Neural crest cell (in vitro differentiated cells): Measurements from ENCODE around the gene ATG14. TPM values are rescaled to one million over a fixed set of nuclear protein-coding genes. Genes with fewer than 3 reads are reported as not detected.

Experiments
- DNase-seq: peaks from one replicate; pipeline ENCODE4 v3.0.0; 2021; ENCODE audit warnings: low read depth, mixed read lengths, low spot score
- H3K27ac Mint-ChIP-seq: one replicate; pipeline ENCODE4 v1.8.0; 2021; ENCODE audit warnings: mild to moderate bottlenecking, mixed read lengths; ENCODE audit not compliant: unreplicated experiment
- H3K27me3 Mint-ChIP-seq: 2 replicates; pipeline ENCODE4 v1.8.0; 2021; ENCODE audit warnings: low read depth, mild to moderate bottlenecking, mixed read lengths
- H3K36me3 Mint-ChIP-seq: 2 replicates; pipeline ENCODE4 v1.8.0; 2021; ENCODE audit warnings: low read depth, mild to moderate bottlenecking, mixed read lengths
- H3K4me1 Mint-ChIP-seq: 2 replicates; pipeline ENCODE4 v1.8.0; 2021; ENCODE audit warnings: mixed read lengths
- H3K4me3 Mint-ChIP-seq: one replicate; pipeline ENCODE4 v1.8.0; 2021; ENCODE audit warnings: mild to moderate bottlenecking, mixed read lengths
- H3K9me3 Mint-ChIP-seq: 2 replicates; pipeline ENCODE4 v1.8.0; 2021; ENCODE audit warnings: mixed read lengths
- total RNA-seq: library from RNA; stranded (reverse); gene quantifications from 2 replicates; pipeline ENCODE4 v1.2.1, GENCODE V29; 2021
- TF ChIP-seq, protein P1 (sequence below): fragments of 200-600 bp; sonication (generic); conservative IDR thresholded peaks from 2 replicates; pipeline ENCODE4 v1.5.0; 2021; ENCODE audit warnings: antibody characterized with exemption, mild to moderate bottlenecking

The ATG14 gene
- total RNA-seq, 1 donor from 2014 or later = 8.9 TPM

DNA sequence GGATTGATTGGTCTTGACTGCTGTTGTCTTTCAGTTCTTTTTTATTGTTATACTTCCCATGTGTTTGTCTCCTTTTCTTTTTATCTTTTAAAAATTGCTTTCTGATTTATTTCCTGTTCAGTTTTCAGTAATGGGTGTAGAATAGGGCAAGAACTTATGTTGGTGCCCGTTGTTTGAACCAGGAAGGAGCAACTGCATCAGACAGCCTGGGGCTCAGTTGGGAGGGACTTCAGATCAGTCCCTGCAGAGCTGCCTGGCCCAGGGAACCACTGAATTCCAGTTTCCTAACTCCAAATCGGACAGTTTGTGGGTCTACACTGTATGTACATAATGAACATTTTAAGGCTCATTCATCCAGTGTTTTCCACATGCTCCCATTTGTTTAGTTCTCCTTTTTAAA, 75.5 kb downstream of the ATG14 start:
- Mint-ChIP-seq H3K27me3 (no peaks in the 10 kb centered on the region), H3K9me3 (no peaks in the 10 kb centered on the region), H3K4me1 (no peaks in the 10 kb centered on the region), H3K36me3 (no peaks in the 10 kb centered on the region), H3K4me3 (no peak overlapping the region), H3K27ac (no peak overlapping the region)
- DNase-seq = no peak
- TF ChIP-seq, protein P1, sequence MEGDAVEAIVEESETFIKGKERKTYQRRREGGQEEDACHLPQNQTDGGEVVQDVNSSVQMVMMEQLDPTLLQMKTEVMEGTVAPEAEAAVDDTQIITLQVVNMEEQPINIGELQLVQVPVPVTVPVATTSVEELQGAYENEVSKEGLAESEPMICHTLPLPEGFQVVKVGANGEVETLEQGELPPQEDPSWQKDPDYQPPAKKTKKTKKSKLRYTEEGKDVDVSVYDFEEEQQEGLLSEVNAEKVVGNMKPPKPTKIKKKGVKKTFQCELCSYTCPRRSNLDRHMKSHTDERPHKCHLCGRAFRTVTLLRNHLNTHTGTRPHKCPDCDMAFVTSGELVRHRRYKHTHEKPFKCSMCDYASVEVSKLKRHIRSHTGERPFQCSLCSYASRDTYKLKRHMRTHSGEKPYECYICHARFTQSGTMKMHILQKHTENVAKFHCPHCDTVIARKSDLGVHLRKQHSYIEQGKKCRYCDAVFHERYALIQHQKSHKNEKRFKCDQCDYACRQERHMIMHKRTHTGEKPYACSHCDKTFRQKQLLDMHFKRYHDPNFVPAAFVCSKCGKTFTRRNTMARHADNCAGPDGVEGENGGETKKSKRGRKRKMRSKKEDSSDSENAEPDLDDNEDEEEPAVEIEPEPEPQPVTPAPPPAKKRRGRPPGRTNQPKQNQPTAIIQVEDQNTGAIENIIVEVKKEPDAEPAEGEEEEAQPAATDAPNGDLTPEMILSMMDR = no peak

DNA sequence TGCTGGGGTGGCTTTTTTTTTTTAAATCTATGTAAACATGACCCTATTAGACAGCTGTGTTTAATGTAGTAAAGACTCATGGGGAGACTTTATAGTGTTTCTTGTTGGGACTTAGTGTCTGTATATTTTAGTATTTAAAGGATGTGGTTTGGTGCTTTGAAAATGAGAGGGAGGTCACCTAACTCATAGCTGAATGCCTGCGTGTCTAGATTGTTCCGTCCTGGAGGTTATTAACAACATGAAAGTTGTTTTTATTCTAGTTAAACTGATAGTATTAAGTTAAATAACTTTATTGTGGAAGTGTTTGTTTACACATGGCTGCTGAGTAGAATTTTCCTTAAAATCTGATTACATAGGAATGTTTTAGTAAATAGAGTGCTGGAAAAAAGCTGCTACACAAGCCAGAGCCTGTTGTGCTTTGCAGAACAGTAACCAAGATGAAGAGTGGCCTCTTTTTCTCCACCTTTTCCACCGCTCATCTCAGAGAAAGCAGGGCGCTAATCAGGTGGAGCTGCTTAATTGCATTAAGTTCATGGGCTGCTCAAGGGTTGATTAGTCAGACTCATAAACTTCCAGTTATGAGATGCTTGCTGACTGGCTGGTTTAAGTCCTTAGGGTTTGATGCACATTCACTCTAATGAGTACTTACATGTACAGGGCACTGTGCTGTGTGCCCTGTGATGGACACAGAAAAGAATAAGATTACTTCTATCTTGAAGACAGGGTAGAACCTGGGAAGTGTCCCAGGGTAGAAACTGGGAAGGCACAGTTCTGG, 77.7 kb downstream of the ATG14 start:
- Mint-ChIP-seq H3K9me3 (no peaks in the 10 kb centered on the region), H3K4me3 (no peak overlapping the region), H3K36me3 (no peaks in the 10 kb centered on the region), H3K27ac (no peak overlapping the region), H3K4me1 (no peaks in the 10 kb centered on the region), H3K27me3 (no peaks in the 10 kb centered on the region)
- TF ChIP-seq, protein P1 = no peak
- no peak for DNase-seq

DNA sequence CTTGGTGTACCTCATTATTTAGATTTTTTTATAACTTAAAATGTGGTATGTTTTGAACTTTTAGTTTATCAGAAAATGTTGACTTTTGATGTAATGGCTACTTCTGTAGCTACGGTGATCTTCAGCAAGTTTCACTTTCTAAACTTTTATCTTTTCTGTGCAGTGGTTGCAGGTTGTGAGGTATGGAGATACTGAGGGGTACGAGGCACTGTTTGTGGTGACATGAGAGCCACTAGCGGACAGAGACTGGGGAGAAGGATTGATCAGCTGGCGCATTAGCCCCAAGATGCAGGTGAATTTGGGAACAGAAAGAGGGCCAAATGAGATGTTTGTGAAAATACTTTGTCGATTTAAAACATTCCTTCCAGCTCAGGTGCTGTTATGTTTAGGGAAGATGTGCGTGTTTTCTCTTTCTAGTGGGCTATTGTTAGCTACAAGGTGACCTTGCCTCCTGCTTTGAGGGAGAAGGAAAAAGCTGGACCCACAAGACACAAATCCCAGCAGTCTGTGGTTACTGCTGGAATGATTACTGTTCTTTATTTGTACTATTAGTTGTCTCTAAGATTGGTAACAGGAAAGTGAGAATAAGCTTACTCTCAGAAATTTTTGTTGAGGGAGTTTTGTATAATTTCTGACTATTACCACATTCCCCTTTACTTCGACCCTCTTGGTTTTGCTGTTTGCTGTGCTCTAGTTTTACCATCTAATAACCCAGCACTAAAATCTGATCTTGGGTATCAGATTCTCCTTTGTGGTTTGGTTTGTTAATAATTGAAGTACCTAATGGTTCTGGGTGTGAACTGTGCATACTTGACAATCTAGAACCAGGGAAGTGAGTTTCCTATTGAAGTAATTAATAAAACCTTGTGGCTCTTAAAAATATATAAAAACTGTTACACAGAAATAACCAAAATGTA, 78.7 kb downstream of the ATG14 start:
- no peaks in the 10 kb centered on the region for H3K9me3 Mint-ChIP-seq
- no peak overlapping the region for H3K4me3 Mint-ChIP-seq
- DNase-seq = no peak
- no peaks in the 10 kb centered on the region for H3K36me3 Mint-ChIP-seq
- H3K27ac Mint-ChIP-seq = no peak overlapping the region
- H3K27me3 Mint-ChIP-seq = no peaks in the 10 kb centered on the region
- no peaks in the 10 kb centered on the region for H3K4me1 Mint-ChIP-seq
- TF ChIP-seq, protein P1 = no peak

DNA sequence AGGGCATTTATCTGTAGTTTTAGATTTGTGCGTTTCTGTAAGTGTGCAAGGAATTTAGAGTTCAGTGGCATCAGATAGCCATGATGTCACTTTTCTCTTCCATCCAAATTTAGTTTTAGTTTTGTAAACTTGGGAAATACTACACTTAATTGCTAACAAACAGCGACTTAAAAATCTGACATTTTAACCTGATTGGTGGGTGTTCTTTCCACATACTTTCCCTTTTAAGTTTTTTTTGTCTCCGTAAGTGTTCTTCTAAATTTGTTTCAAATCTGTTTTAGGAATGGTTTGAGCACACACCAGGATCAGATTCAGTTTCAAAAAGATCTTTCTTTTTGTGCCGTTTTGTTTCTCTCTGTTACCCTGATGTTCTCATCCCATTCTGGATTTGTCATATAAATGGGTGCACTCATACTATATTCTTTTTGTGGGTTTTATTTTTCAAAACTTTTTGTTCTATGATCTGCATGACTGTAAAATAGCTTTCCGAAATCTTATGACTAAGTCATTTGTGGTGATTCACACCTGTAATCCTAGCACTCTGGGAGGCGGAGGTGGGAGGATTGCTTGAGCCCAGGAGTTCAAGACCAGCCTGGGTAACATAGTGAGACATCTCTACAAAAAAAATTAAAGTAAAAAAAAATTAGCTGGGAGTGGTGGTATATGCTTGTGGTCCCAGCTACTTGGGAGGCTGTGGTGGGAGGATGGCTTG, 81.5 kb downstream of the ATG14 start:
- TF ChIP-seq, protein P1 = no peak
- DNase-seq = no peak
- H3K9me3 Mint-ChIP-seq = no peaks in the 10 kb centered on the region
- no peaks in the 10 kb centered on the region for H3K27me3 Mint-ChIP-seq
- peaks cover 15% of the 10 kb centered on the region for H3K4me1 Mint-ChIP-seq
- H3K36me3 Mint-ChIP-seq = no peaks in the 10 kb centered on the region
- no peak overlapping the region for H3K4me3 Mint-ChIP-seq
- no peak overlapping the region for H3K27ac Mint-ChIP-seq

DNA sequence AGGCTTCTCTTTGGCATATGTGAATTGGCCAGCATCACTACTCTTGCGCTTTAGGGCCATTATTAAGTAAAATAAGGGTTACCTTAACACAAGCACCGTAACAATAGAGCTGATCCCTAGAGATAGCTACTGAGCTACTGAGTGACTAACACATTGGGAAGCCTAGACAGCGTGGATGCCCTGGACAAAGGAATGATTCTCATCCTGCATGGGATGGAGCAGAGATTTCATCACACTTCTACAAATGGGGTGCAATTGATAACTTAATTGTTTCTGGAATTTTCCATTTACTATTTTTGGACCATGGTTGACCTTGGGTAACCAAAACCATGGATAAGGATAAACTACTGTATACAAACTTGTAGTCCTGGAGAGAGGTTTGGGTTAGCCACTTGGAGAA, 83.3 kb downstream of the ATG14 start:
- Mint-ChIP-seq H3K4me3 (no peak overlapping the region), H3K27ac (no peak overlapping the region), H3K9me3 (no peaks in the 10 kb centered on the region), H3K4me1 (peaks cover 25% of the 10 kb centered on the region), H3K36me3 (peaks cover 4% of the 10 kb centered on the region), H3K27me3 (no peaks in the 10 kb centered on the region)
- TF ChIP-seq, protein P1 = no peak
- no peak for DNase-seq
